ENCODE data around the gene GPRC5B. TPM values are rescaled to one million over a fixed set of nuclear protein-coding genes. Genes with fewer than 3 reads are reported as not detected.

The GPRC5B gene
- total RNA-seq, 1 experiment from 2014 or later, result 137 TPM

DNA sequence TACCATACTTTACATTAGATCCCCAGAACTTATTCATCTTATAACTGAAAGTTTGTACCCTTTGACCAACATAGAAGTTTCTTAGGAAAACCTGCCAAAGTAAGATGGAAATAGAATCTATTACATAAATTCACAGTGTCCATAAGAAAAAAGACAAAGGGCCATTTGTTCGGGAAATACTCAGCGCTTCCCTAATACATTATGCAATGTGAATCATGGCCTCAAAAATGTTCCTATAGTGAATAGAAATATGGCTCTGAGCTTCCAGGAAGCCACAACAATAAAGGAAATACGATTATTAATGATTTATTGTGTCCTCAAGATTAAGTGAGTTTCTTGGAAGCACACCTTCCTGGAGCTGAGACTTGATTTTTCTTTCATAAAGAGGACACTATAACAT lies 51.5 kb downstream of the GPRC5B start:
- H3K18ac ChIP-seq (ENCODE audit: insufficient read length, low read depth, low read length), result no peak overlapping the region
- no peak overlapping the region for H3K4me2 ChIP-seq (ENCODE audit: insufficient read depth, insufficient read length, low read length)
- H2AFZ ChIP-seq (ENCODE audit: low read length), result no peak overlapping the region
- H3K4me1 ChIP-seq (ENCODE audit: insufficient read depth, low read length), result peaks cover 6% of the 10 kb centered on the region; the same call in 1 of the 2 replicates
- no peak overlapping the region for H2BK20ac ChIP-seq (ENCODE audit: low read depth, low read length, poor library complexity, severe bottlenecking)
- peaks cover 9 to 11% of the 10 kb centered on the region in 2 experiments for H3K4me1 Mint-ChIP-seq
- H4K8ac ChIP-seq (replicated peaks; ENCODE audit: insufficient read length, low read depth, low read length), result no peak overlapping the region
- no peaks in the 10 kb centered on the region for H4K20me1 ChIP-seq (ENCODE audit: control insufficient read depth, insufficient read depth, insufficient read length)
- H4K5ac ChIP-seq (ENCODE audit: insufficient read length, low read depth, low read length), result no peak overlapping the region
- no peaks in the 10 kb centered on the region for H3K36me3 Mint-ChIP-seq (ENCODE audit: insufficient read depth in 1 of 3, low read depth in 3 of 3)
- no CpG with 5 or more reads among the region's 3 CpGs for WGBS (ENCODE audit: extremely low coverage, insufficient read length, low lambda C conversion rate)
- no peak overlapping the region for H2BK12ac ChIP-seq (ENCODE audit: insufficient read length, low read depth, low read length)
- no peaks in the 10 kb centered on the region for H3K9me3 Mint-ChIP-seq
- no peak for DNase-seq
- H4K91ac ChIP-seq (ENCODE audit: insufficient read length, low read depth, low read length), result no peak overlapping the region
- H3K23ac ChIP-seq (ENCODE audit: insufficient read length, low read depth, low read length), result no peak overlapping the region
- no peak overlapping the region for H3K14ac ChIP-seq (ENCODE audit: insufficient read depth, low read length)
- TF ChIP-seq, protein P1, sequence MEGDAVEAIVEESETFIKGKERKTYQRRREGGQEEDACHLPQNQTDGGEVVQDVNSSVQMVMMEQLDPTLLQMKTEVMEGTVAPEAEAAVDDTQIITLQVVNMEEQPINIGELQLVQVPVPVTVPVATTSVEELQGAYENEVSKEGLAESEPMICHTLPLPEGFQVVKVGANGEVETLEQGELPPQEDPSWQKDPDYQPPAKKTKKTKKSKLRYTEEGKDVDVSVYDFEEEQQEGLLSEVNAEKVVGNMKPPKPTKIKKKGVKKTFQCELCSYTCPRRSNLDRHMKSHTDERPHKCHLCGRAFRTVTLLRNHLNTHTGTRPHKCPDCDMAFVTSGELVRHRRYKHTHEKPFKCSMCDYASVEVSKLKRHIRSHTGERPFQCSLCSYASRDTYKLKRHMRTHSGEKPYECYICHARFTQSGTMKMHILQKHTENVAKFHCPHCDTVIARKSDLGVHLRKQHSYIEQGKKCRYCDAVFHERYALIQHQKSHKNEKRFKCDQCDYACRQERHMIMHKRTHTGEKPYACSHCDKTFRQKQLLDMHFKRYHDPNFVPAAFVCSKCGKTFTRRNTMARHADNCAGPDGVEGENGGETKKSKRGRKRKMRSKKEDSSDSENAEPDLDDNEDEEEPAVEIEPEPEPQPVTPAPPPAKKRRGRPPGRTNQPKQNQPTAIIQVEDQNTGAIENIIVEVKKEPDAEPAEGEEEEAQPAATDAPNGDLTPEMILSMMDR (conservative IDR thresholded peaks at IDR 0.05), result no peak
- no peaks in the 10 kb centered on the region for H3K27me3 Mint-ChIP-seq (ENCODE audit: low read depth)
- no peak overlapping the region for H2BK15ac ChIP-seq (ENCODE audit: low read depth, low read length)
- H3K4me3 Mint-ChIP-seq, result no peak overlapping the region
- no peaks in the 10 kb centered on the region for H3K79me1 ChIP-seq (ENCODE audit: insufficient read depth, low read depth, low read length, poor library complexity, severe bottlenecking)
- no peak overlapping the region for H3K56ac ChIP-seq (ENCODE audit: insufficient read length, low read depth, low read length)
- H2BK5ac ChIP-seq (ENCODE audit: insufficient read length, low read length), result no peak overlapping the region
- H3K27ac ChIP-seq (ENCODE audit: insufficient read length, low read depth, low read length), result no peak overlapping the region
- no peaks in the 10 kb centered on the region for H3K23me2 ChIP-seq (ENCODE audit: insufficient read length, low read depth, low read length, poor library complexity, severe bottlenecking)
- no peak overlapping the region for H2BK120ac ChIP-seq (ENCODE audit: low read depth, low read length, poor library complexity, severe bottlenecking)
- H3K9ac ChIP-seq (ENCODE audit: extremely low read depth, insufficient read length, low read length), result no peak overlapping the region
- no peaks in the 10 kb centered on the region for H3K9me3 ChIP-seq (ENCODE audit: control insufficient read depth, low read depth, low read length)
- no peaks in the 10 kb centered on the region for H3K79me2 ChIP-seq (ENCODE audit: insufficient read depth, low read length)
- H3K4ac ChIP-seq (ENCODE audit: low read depth, low read length), result no peak overlapping the region
- no peak overlapping the region for H2AK5ac ChIP-seq (ENCODE audit: insufficient read length, low read length)
- no peak overlapping the region for H3T11ph ChIP-seq (ENCODE audit: low read length)
- no peaks in the 10 kb centered on the region for H3K27me3 ChIP-seq (ENCODE audit: insufficient read depth, low read length)
- H3K27ac Mint-ChIP-seq, result no peak overlapping the region; a peak in 1 of 7 replicates

Measured in H9 (cell line).